Coronary artery (tissue), 2 donors: ENCODE data around the gene OR2AE1.
"Not testable (repeated sequence)": the region's sequence is repeated elsewhere in the genome, so short reads cannot be mapped to it uniquely, and the experiment has no call there.

ENCODE experiments used
- DNase-seq: peaks from one replicate; pipeline ENCODE4 v3.0.0-alpha.2; 2017; ENCODE audit warnings: low spot score
- H3K27ac ChIP-seq, 2 donors: fragments of 200-600 bp; sonication (generic); one replicate each; pipeline ENCODE4 v1.5.1; 2016 to 2019
- H3K4me3 ChIP-seq: fragments of 200-600 bp; sonication (generic); 2 replicates; pipeline ENCODE4 v1.5.1; 2016; ENCODE audit warnings: mild to moderate bottlenecking, moderate library complexity
- TF ChIP-seq, protein P1 (sequence below): fragments of 200-600 bp; sonication (generic); IDR thresholded peaks from one replicate; pipeline ENCODE4 v1.5.1; 2019; ENCODE audit warnings: antibody characterized with exemption

Gene OR2AE1

DNA sequence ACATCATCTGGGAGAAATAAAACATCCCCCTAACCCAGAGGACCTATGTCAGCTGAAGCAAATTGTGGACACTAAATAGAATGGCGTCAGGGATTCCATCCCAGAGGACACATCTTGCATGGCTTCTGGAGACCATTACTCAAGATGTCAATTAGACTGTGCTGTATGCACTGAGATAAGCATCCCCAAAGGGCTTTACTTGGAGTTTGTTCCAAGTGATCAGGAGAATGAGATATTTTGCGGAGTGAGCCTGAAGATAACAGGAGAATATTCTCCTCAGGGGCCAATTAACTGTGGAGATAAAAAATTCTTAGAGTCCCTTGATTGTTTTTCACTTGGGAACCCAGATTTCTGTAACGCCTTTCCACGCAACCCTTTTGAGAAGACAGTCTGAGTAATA, 4.5 kb upstream of the OR2AE1 start:
- TF ChIP-seq, protein P1, sequence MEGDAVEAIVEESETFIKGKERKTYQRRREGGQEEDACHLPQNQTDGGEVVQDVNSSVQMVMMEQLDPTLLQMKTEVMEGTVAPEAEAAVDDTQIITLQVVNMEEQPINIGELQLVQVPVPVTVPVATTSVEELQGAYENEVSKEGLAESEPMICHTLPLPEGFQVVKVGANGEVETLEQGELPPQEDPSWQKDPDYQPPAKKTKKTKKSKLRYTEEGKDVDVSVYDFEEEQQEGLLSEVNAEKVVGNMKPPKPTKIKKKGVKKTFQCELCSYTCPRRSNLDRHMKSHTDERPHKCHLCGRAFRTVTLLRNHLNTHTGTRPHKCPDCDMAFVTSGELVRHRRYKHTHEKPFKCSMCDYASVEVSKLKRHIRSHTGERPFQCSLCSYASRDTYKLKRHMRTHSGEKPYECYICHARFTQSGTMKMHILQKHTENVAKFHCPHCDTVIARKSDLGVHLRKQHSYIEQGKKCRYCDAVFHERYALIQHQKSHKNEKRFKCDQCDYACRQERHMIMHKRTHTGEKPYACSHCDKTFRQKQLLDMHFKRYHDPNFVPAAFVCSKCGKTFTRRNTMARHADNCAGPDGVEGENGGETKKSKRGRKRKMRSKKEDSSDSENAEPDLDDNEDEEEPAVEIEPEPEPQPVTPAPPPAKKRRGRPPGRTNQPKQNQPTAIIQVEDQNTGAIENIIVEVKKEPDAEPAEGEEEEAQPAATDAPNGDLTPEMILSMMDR = no peak

DNA sequence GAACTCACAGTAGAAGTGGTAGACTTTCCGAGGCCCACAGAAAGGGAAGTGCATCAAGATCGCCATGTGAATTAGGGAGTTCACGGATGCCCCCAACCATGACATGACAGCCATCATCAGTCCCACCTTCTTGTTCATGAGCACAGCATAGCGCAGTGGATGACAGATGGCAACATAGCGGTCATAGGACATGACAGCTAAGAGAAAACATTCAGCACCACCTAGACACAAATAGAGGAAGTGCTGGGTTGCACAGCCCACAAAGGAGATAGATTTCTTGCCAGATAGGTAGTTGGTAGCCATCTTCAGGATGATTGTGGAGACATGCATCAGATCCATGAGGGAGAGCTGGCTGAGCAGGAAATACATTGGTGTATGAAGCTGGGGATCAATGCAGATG, 342 bp downstream of the OR2AE1 start:
- TF ChIP-seq, protein P1 = no peak
- no peak for DNase-seq
- Histone ChIP-seq H3K4me3 (no peak overlapping the region), H3K27ac (no peak overlapping the region)

More for the DNA sequence above, 4.5 kb upstream of the OR2AE1 start:
- no peak overlapping the region for H3K27ac ChIP-seq
- no peak overlapping the region for H3K4me3 ChIP-seq
- no peak for DNase-seq

DNA sequence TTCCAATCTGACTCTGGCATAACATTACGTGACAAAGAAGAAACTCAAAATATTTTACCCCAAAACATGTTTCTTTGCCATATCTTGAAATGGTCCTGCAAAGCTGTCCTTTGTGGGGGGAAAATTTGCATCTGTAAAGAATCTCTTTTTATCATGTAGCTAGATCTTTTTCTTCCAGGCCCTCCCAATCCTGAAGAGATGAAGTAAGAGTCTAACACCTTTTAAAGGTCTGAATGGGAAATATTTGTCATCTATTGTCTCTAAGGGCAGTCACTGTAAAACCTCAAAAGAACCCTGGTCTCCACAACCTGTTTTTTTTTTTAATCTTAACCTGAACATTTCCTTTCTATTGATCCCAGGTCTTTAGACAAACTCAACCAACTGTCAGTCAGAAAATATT, 8.6 kb downstream of the OR2AE1 start:
- TF ChIP-seq, protein P1 = no peak
- Histone ChIP-seq H3K27ac (no peak overlapping the region), H3K4me3 (no peak overlapping the region)
- no peak for DNase-seq

DNA sequence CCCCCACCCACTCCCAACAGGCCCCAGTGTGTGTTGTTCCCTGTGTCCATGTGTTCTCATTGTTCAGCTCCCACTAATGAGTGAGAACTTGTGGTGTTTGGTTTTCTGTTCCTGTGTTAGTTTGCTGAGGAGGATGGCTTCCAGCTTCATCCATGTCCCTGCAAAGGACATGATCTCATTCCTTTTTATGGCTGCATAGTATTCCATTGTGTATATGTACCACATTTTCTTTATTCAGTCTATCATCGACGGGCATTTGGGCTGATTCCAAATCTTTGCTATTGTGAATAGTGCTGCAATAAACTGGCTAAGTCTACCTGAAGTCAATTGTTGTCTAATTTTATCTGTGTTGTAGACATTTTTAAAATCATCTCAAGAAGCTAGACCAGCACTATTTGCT, 9.4 kb downstream of the OR2AE1 start:
- H3K4me3 ChIP-seq, DNase-seq, H3K27ac ChIP-seq: not testable (repeated sequence)

DNA sequence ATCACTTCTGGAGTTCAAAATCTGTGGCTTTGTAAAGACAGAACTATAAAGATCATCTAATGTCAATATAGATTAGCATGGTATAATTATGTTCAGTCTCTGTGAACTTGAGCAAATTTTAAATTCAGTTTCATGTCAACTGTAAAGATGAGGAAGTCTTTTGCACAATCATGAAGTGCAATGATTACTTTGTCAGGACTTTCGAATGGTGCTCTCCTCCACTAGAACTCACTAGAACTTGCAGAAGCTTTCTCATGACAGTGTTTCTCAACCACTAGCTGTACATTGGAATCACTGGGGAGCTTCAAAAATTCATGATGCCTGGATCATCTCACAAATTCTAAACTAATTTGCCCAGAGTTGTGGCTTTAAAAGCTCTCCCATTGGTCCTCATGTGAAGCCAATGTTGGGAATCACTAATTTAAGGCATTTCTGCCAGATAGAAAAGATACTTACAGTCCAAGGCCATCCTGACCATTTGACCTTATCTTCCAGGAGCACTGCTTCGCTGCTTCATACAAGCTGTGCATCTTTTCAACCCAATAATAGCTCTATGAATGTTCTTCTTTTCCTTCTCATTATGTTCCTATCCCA, 12.9 kb downstream of the OR2AE1 start:
- DNase-seq = no peak
- TF ChIP-seq, protein P1 = no peak
- H3K4me3 ChIP-seq = no peak overlapping the region
- H3K27ac ChIP-seq = no peak overlapping the region

DNA sequence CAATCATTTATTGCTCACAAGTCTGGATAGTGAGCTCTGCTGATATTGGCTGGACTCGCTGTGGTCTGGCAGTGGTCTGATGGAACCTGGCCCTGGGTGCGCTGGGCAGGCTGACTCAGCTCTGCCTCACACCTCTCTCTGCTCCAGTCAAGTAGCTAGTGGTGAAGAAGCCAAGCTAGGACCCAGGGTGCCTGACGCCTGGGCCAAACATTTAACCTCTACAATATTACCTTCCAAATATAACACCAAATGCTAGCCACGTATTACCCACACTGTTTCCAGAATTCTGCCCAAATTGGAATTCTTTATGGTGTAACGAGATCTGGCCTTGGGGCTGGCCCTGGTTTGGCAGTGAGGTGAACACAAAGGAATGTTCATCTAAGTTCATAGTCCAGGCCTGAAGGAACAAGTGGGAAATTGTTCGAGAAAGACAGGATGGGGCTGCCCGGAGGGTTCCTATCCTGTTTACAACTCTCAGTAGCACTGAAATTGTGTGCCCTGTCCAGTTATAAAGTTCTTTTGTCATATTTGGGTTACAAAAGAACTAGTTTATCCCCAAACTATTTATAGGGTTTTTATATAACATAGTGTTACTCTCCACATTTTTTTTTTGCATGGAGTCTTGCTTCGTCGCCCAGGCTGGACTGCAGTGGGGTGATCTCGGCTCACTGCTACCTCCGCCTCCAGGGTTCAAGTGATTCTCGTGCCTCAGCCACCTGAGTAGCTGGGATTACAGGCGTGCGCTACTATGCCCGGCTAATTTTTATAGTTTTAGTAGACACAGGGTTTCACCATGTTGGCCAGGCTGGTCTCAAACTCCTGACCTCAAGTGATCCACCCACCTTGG, 16.3 kb downstream of the OR2AE1 start:
- TF ChIP-seq, protein P1 = no peak
- DNase-seq = peak; percentile 75
- Histone ChIP-seq H3K27ac (peak overlapping the region in 1 of 2 donors; percentile 20), H3K4me3 (no peak overlapping the region)

DNA sequence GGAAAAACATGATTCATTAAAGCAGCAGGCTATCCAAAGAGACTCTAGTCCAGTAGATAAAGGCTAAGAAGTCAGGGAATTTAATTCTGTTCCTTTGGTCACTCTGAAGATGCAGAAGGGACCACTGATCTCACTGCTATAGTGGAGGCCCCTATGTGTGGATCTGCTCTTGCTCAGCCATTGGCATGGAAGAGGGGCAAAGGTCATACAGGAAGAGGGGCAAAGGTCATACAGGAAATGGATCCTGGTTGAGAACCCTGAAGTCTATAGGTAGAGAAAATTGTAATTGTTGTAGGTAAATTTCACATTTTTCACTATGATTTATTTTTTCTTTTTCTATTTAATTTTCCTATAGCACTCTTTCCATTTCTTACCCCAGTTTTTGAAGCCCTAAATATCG, 21.6 kb downstream of the OR2AE1 start:
- no peak for DNase-seq
- TF ChIP-seq, protein P1 = no peak
- Histone ChIP-seq H3K27ac (no peak overlapping the region), H3K4me3 (no peak overlapping the region)
